ENCODE results near the gene SYTL4. TPM values are rescaled to one million over a fixed set of nuclear protein-coding genes. Genes with fewer than 3 reads are reported as not detected.
"Not testable (repeated sequence)": the region's sequence is repeated elsewhere in the genome, so short reads cannot be mapped to it uniquely, and the experiment has no call there.

SYTL4 gene
- total RNA-seq, result not detected in 2 replicates

GRCh38 chrX:100731441-100732281, at the start of gene SYTL4:
SYTL4 (minus strand) TSS chrX:100732121; CDS start chrX:100702037, 30,084 bp downstream.
- intact Hi-C loops (cut with micrococcal nuclease), result no loop called here

- intact Hi-C loops (cut with micrococcal nuclease), result not testable (repeated sequence)
These were observed 37.5 kb upstream of the SYTL4 start for GRCh38 chrX:100769439-100769838.

GRCh38 chrX:100768679-100769338, 36.9 kb upstream of the SYTL4 start:
- intact Hi-C loops (cut with micrococcal nuclease), result loop anchor here (1.0 kb wide), 1 partner anchor 84 kb away; no protein-coding TSS in a partner anchor

- intact Hi-C loops (cut with micrococcal nuclease), result no loop called here
These were observed 19.0 kb upstream of the SYTL4 start for GRCh38 chrX:100750883-100751282.

- intact Hi-C loops (cut with micrococcal nuclease), result no loop called here
These were observed 16.2 kb upstream of the SYTL4 start for GRCh38 chrX:100748108-100748507.

GRCh38 chrX:100747703-100748102, 15.8 kb upstream of the SYTL4 start:
- intact Hi-C loops (cut with micrococcal nuclease), result no loop called here

DNA sequence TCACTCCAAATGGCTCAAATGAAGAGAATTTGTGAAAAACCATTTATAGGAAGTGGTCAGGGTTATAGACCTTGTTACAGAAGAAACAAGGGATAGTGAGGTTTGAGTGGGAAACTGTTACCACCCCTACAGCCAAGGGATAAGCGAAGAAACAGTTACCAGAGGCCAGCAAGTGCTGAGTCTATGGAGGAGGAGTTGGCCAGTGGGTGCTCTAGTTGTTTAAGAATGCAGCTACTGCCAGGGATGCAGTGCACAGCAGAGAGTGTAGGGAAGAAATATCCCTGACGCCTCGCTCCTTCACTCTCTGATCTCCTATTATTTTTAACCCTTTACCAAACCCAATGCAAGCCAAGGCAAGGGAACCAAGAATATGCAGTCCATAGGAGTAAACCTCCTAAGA, 15.2 kb upstream of the SYTL4 start:
- intact Hi-C loops (cut with micrococcal nuclease), result no loop called here

GRCh38 chrX:100745806-100746537, 14.1 kb upstream of the SYTL4 start:
- intact Hi-C loops (cut with micrococcal nuclease), result no loop called here

GRCh38 chrX:100745205-100745604, 13.3 kb upstream of the SYTL4 start:
- intact Hi-C loops (cut with micrococcal nuclease), result no loop called here

- intact Hi-C loops (cut with micrococcal nuclease), result no loop called here
These were observed 11.2 kb upstream of the SYTL4 start for GRCh38 chrX:100743009-100743607.

DNA sequence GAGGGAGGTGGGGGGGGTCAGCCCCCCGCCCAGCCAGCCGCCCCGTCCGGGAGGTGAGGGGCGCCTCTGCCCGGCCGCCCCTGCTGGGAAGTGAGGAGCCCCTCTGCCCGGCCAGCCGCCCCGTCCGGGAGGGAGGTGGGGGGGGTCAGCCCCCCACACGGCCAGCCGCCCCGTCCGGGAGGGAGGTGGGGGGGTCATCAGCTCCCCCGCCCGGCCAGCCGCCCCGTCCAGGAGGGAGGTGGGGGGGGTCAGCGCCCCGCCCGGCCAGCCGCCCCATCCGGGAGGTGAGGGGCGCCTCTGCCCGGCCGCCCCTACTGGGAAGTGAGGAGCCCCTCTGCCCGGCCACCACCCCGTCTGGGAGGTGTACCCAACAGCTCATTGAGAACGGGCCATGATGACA, 7.9 kb downstream of the SYTL4 start:
- intact Hi-C loops (cut with micrococcal nuclease), result not testable (repeated sequence)

GRCh38 chrX:100721328-100721727, 10.6 kb downstream of the SYTL4 start:
- intact Hi-C loops (cut with micrococcal nuclease), result no loop called here

- intact Hi-C loops (cut with micrococcal nuclease), result no loop called here
These were observed 11.6 kb downstream of the SYTL4 start for GRCh38 chrX:100720301-100720700.

GRCh38 chrX:100719139-100719538, 12.8 kb downstream of the SYTL4 start:
- intact Hi-C loops (cut with micrococcal nuclease), result no loop called here

DNA sequence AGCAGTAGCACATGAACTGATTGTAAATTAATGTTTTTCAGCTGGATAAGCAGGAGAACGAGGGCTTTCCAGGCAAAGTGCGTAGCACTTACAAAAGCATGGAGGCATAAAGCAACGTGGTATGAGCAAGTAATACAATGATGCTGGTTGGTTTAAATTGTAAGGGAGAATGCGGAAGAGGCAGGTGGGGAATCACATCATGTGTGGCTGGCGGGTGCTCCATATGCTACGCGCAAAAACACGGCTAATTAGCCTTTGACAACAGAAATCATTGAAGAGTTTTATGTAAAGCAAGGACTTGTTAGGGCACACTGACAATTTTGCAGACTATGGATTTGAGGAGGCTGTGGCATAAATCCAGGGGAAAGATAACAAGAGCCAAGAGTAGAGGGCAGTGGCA, 14.6 kb downstream of the SYTL4 start:
- intact Hi-C loops (cut with micrococcal nuclease), result no loop called here

DNA sequence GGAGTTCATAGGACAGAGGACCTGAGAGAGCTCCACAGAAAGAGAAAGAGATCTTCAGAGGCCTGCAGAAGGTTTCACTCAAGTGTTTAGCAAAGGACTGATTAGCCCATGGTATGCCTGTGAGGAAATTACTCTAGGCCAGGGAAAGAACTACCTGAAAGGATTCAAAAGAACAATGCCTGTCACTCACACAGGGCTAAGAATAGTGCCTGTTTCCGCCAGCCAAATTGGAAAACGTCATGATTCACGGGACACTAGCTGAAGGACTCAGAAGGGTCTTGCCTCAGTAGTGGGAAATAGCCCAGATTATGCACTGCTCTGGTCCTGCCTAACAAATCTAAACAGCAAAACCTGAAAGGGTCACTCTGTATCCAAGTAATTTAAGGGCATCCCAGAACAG, 21.1 kb downstream of the SYTL4 start:
- intact Hi-C loops (cut with micrococcal nuclease), result no loop called here

GRCh38 chrX:100704581-100705203, 27.2 kb downstream of the SYTL4 start:
- intact Hi-C loops (cut with micrococcal nuclease), result no loop called here

- intact Hi-C loops (cut with micrococcal nuclease), result no loop called here
These were observed 31.1 kb downstream of the SYTL4 start for GRCh38 chrX:100700809-100701208.

GRCh38 chrX:100698551-100698950, 33.4 kb downstream of the SYTL4 start:
- intact Hi-C loops (cut with micrococcal nuclease), result no loop called here

GRCh38 chrX:100696699-100697351, 35.1 kb downstream of the SYTL4 start:
- intact Hi-C loops (cut with micrococcal nuclease), result no loop called here

- intact Hi-C loops (cut with micrococcal nuclease), result no loop called here
These were observed 35.9 kb downstream of the SYTL4 start for GRCh38 chrX:100695991-100696390.
